ENCODE data around the gene HYKK.

DNA sequence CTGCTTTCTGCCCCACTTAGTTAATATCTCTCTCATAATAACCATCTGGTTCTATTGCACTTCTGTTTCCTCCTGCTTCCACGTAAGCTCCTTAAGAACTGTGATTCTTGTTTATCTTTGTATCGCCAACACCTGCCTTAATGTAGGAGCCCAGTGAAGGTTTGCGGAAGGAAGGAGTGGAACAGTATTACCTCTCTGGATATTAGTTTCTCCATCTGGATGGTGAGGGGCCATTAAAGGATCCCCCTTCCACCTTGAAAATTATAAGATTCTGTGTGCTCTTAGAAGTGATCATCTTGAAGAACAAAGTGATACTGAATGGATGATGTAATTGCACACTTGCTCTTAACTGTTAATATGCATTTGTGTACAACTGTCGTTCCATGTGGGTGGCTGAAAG lies 60.2 kb downstream of the HYKK start:
- TF ChIP-seq, protein P1, sequence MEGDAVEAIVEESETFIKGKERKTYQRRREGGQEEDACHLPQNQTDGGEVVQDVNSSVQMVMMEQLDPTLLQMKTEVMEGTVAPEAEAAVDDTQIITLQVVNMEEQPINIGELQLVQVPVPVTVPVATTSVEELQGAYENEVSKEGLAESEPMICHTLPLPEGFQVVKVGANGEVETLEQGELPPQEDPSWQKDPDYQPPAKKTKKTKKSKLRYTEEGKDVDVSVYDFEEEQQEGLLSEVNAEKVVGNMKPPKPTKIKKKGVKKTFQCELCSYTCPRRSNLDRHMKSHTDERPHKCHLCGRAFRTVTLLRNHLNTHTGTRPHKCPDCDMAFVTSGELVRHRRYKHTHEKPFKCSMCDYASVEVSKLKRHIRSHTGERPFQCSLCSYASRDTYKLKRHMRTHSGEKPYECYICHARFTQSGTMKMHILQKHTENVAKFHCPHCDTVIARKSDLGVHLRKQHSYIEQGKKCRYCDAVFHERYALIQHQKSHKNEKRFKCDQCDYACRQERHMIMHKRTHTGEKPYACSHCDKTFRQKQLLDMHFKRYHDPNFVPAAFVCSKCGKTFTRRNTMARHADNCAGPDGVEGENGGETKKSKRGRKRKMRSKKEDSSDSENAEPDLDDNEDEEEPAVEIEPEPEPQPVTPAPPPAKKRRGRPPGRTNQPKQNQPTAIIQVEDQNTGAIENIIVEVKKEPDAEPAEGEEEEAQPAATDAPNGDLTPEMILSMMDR (IDR thresholded peaks at IDR 0.05 in 8 of 11, conservative IDR thresholded peaks at IDR 0.05 in 3 of 11): no peak
- no peak for TF ChIP-seq POLR2A (IDR thresholded peaks at IDR 0.05)
